ENCODE data around the gene BTBD9. TPM values are rescaled to one million over a fixed set of nuclear protein-coding genes. Genes with fewer than 3 reads are reported as not detected.
"Not testable (repeated sequence)": the region's sequence is repeated elsewhere in the genome, so short reads cannot be mapped to it uniquely, and the experiment has no call there.

BTBD9 gene
- total and polyA plus RNA-seq, 7 experiments from 2014 or later, result 12.7 to 58.8 (median 37.8) TPM

GRCh38 chr6:38131527-38131965, 508.2 kb downstream of the BTBD9 start:
- Histone ChIP-seq H3K27me3 (ENCODE audit: control insufficient read depth in 2 of 2, insufficient read depth in 2 of 2, low read length in 2 of 2) (no peaks in the 10 kb centered on the region), H3K27ac (ENCODE audit: low read depth, low read length) (no peak overlapping the region), H3K9me3 (ENCODE audit: control insufficient read depth in 2 of 3, low read length in 3 of 3) (no peaks in the 10 kb centered on the region), H3K4me1 (ENCODE audit: control insufficient read depth in 2 of 2, insufficient read depth in 2 of 2, low read length in 2 of 2) (no peaks in the 10 kb centered on the region), H3K36me3 (ENCODE audit: control insufficient read depth in 2 of 3, insufficient read depth in 3 of 3, low read length in 3 of 3) (peaks cover 0 to 3% (median 0%) of the 10 kb centered on the region in 3 experiments), H3K4me3 (ENCODE audit: low read length) (no peak overlapping the region)
- H3K36me3 Mint-ChIP-seq, result peaks cover 4 to 50% (median 40%) of the 10 kb centered on the region in 5 donors
- DNase-seq (no peak), ATAC-seq (peak; percentile 12)
- CTCF ChIA-PET, result no interaction called here
- H3K9me3 Mint-ChIP-seq, result peaks cover 0 to 7% (median 0%) of the 10 kb centered on the region in 11 donors
- intact Hi-C loops (cut with micrococcal nuclease), result no loop called here
- POLR2A ChIA-PET, result interaction anchor here (0.6 kb wide), 2 partner anchors 73 to 104 kb away, joined by 3 read pairs; no protein-coding TSS in a partner anchor
- H3K27ac Mint-ChIP-seq, result no peak overlapping the region
- H3K27me3 Mint-ChIP-seq, result no peaks in the 10 kb centered on the region
- peak overlapping the region in 1 of 10 donors; percentile 2 for H3K4me3 Mint-ChIP-seq
- peaks cover 22 to 66% (median 46%) of the 10 kb centered on the region in 7 donors for H3K4me1 Mint-ChIP-seq

GRCh38 chr6:38127284-38127683, 512.4 kb downstream of the BTBD9 start:
- Histone ChIP-seq H3K4me3 (ENCODE audit: low read length) (no peak overlapping the region), H3K27me3 (ENCODE audit: control insufficient read depth in 2 of 2, insufficient read depth in 2 of 2, low read length in 2 of 2) (no peaks in the 10 kb centered on the region), H3K27ac (ENCODE audit: low read depth, low read length) (no peak overlapping the region), H3K4me1 (ENCODE audit: control insufficient read depth in 2 of 2, insufficient read depth in 2 of 2, low read length in 2 of 2) (no peaks in the 10 kb centered on the region), H3K9me3 (ENCODE audit: control insufficient read depth in 2 of 3, low read length in 3 of 3) (no peaks in the 10 kb centered on the region), H3K36me3 (ENCODE audit: control insufficient read depth in 2 of 3, insufficient read depth in 3 of 3, low read length in 3 of 3) (peaks cover 0 to 4% (median 0%) of the 10 kb centered on the region in 3 experiments)
- intact Hi-C loops (cut with micrococcal nuclease), result no loop called here
- H3K4me3 Mint-ChIP-seq, result no peak overlapping the region
- no peaks in the 10 kb centered on the region for H3K27me3 Mint-ChIP-seq
- H3K9me3 Mint-ChIP-seq, result peaks cover 0 to 7% (median 1%) of the 10 kb centered on the region in 11 donors
- peaks cover 22 to 55% (median 40%) of the 10 kb centered on the region in 7 donors for H3K4me1 Mint-ChIP-seq
- ChIA-PET CTCF (no interaction called here), POLR2A (no interaction called here)
- H3K27ac Mint-ChIP-seq, result no peak overlapping the region
- ATAC-seq (no peak), DNase-seq (no peak)
- peaks cover 9 to 65% (median 51%) of the 10 kb centered on the region in 5 donors for H3K36me3 Mint-ChIP-seq

- not testable (repeated sequence) for H3K9me3 Mint-ChIP-seq
- peaks cover 10 to 34% (median 21%) of the 10 kb centered on the region in 7 donors for H3K4me1 Mint-ChIP-seq
Measured at GRCh38 chr6:38124224-38124926, 515.4 kb downstream of the BTBD9 start.

GRCh38 chr6:38119516-38119915, 520.2 kb downstream of the BTBD9 start:
- POLR2A ChIA-PET, result no interaction called here
- no peak overlapping the region for H3K4me3 Mint-ChIP-seq
- H3K27me3 Mint-ChIP-seq, result no peaks in the 10 kb centered on the region
- no peak overlapping the region for H3K27ac ChIP-seq (ENCODE audit: low read depth, low read length)
- H3K4me3 ChIP-seq (ENCODE audit: low read length), result no peak overlapping the region
- CTCF ChIA-PET, result no interaction called here
- H3K27me3 ChIP-seq (ENCODE audit: control insufficient read depth in 2 of 2, insufficient read depth in 2 of 2, low read length in 2 of 2), result no peaks in the 10 kb centered on the region
- H3K9me3 Mint-ChIP-seq, result peaks cover 0 to 6% (median 0%) of the 10 kb centered on the region in 11 donors
- H3K4me1 Mint-ChIP-seq, result peaks cover 3 to 21% (median 10%) of the 10 kb centered on the region in 7 donors
- intact Hi-C loops (cut with micrococcal nuclease), result no loop called here
- no peaks in the 10 kb centered on the region for H3K9me3 ChIP-seq (ENCODE audit: control insufficient read depth in 2 of 3, low read length in 3 of 3)
- peaks cover 11 to 75% (median 40%) of the 10 kb centered on the region in 5 donors for H3K36me3 Mint-ChIP-seq
- DNase-seq (no peak), ATAC-seq (no peak)
- no peaks in the 10 kb centered on the region for H3K4me1 ChIP-seq (ENCODE audit: control insufficient read depth in 2 of 2, insufficient read depth in 2 of 2, low read length in 2 of 2)
- H3K27ac Mint-ChIP-seq, result peak overlapping the region in 1 of 9 donors; percentile 35
- peaks cover 0 to 29% (median 0%) of the 10 kb centered on the region in 3 experiments for H3K36me3 ChIP-seq (ENCODE audit: control insufficient read depth in 2 of 3, insufficient read depth in 3 of 3, low read length in 3 of 3)

More at GRCh38 chr6:38124224-38124926, 515.4 kb downstream of the BTBD9 start:
- H3K9me3 ChIP-seq (ENCODE audit: control insufficient read depth in 2 of 3, low read length in 3 of 3); H3K27ac Mint-ChIP-seq; ATAC-seq; H3K4me1 ChIP-seq (ENCODE audit: control insufficient read depth in 2 of 2, insufficient read depth in 2 of 2, low read length in 2 of 2); CTCF ChIA-PET; H3K27ac ChIP-seq (ENCODE audit: low read depth, low read length); H3K4me3 Mint-ChIP-seq; POLR2A ChIA-PET; intact Hi-C loops (cut with micrococcal nuclease); H3K27me3 ChIP-seq (ENCODE audit: control insufficient read depth in 2 of 2, insufficient read depth in 2 of 2, low read length in 2 of 2); H3K4me3 ChIP-seq (ENCODE audit: low read length); DNase-seq; H3K27me3 Mint-ChIP-seq: not testable (repeated sequence)
- H3K36me3 ChIP-seq (ENCODE audit: control insufficient read depth in 2 of 3, insufficient read depth in 3 of 3, low read length in 3 of 3), result peaks cover 0 to 15% (median 0%) of the 10 kb centered on the region in 3 experiments
- peaks cover 16 to 74% (median 66%) of the 10 kb centered on the region in 5 donors for H3K36me3 Mint-ChIP-seq

- Histone ChIP-seq H3K4me1 (ENCODE audit: control insufficient read depth in 2 of 2, insufficient read depth in 2 of 2, low read length in 2 of 2) (no peaks in the 10 kb centered on the region), H3K4me3 (ENCODE audit: low read length) (no peak overlapping the region), H3K36me3 (ENCODE audit: control insufficient read depth in 2 of 3, insufficient read depth in 3 of 3, low read length in 3 of 3) (peaks cover 0 to 29% (median 0%) of the 10 kb centered on the region in 3 experiments), H3K27ac (ENCODE audit: low read depth, low read length) (no peak overlapping the region), H3K9me3 (ENCODE audit: control insufficient read depth in 2 of 3, low read length in 3 of 3) (no peaks in the 10 kb centered on the region), H3K27me3 (ENCODE audit: control insufficient read depth in 2 of 2, insufficient read depth in 2 of 2, low read length in 2 of 2) (no peaks in the 10 kb centered on the region)
- intact Hi-C loops (cut with micrococcal nuclease), result no loop called here
- DNase-seq, result no peak
- ATAC-seq, result no peak
- POLR2A ChIA-PET, result no interaction called here
- Mint-ChIP-seq H3K4me3 (no peak overlapping the region), H3K27me3 (no peaks in the 10 kb centered on the region), H3K27ac (no peak overlapping the region), H3K36me3 (peaks cover 11 to 74% (median 40%) of the 10 kb centered on the region in 5 donors), H3K9me3 (peaks cover 0 to 6% (median 0%) of the 10 kb centered on the region in 11 donors), H3K4me1 (peaks cover 3 to 24% (median 10%) of the 10 kb centered on the region in 7 donors)
- CTCF ChIA-PET, result no interaction called here
Measured at GRCh38 chr6:38118791-38119365, 520.9 kb downstream of the BTBD9 start.

Data from naive thymus-derived CD4-positive, alpha-beta T cell (primary cell).